SK-N-SH (cell line): ENCODE results near the gene OR2H2. TPM values are rescaled to one million over a fixed set of nuclear protein-coding genes. Genes with fewer than 3 reads are reported as not detected.

Source experiments
- CTCF ChIA-PET: fragments of 300-600, 350-600 bp; formaldehyde crosslinking; extraction: SDS; loops from one replicate; lab custom pipeline; 2021; lab: Yijun Ruan, JAX
- POLR2A ChIA-PET: fragments of 350-600 bp; sonication (Branson Sonifier 250); formaldehyde crosslinking; extraction: SDS; loops from one replicate; lab custom pipeline; 2020; ENCODE audit warnings: antibody characterized with exemption, inconsistent platforms; lab: Yijun Ruan, JAX
- DNase-seq: peaks from one replicate; pipeline ENCODE4 v3.0.0; 2012
- H2AFZ ChIP-seq: fragments of 200-600 bp; sonication (generic); 2 replicates; pipeline ENCODE4 v1.8.1; 2016; ENCODE audit warnings: antibody characterized with exemption, mild to moderate bottlenecking, low read depth
- H3F3A ChIP-seq: fragments of 200-600 bp; sonication (generic); replicated peaks from 2 replicates; pipeline ENCODE3; 2016; ENCODE audit warnings: antibody characterized with exemption, mild to moderate bottlenecking; ENCODE audit not compliant: insufficient read depth
- H3K27ac ChIP-seq, 2 experiments: fragments of 200-500 bp in 1 of 2; fragments of 200-600 bp in 1 of 2; sonication (Bioruptor generic) in 1 of 2; sonication (generic), shearing (Covaris generic) in 1 of 2; 2 replicates each; pipeline versions ENCODE4 v1.5.1 to v1.6.1; 2014 to 2016; ENCODE audit warnings: low read depth in 2 of 2, inconsistent platforms in 1 of 2, low read length in 1 of 2, mild to moderate bottlenecking in 1 of 2, mixed read lengths in 1 of 2
- H3K27me3 ChIP-seq: fragments of 200-600 bp; sonication (generic), shearing (Covaris generic); 2 replicates; pipeline ENCODE4 v1.6.1; 2016; ENCODE audit warnings: mixed run types; ENCODE audit not compliant: insufficient read depth
- H3K36me3 ChIP-seq, 2 experiments: fragments of 200-500 bp in 1 of 2; fragments of 200-600 bp in 1 of 2; sonication (Bioruptor generic) in 1 of 2; sonication (generic) in 1 of 2; replicated peaks in 1 of 2; 2 replicates each; pipeline versions ENCODE3 to v1.5.1; 2014 to 2016; ENCODE audit warnings: low read length in 1 of 2, mild to moderate bottlenecking in 1 of 2; ENCODE audit not compliant: insufficient read depth in 2 of 2, control insufficient read depth in 1 of 2
- H3K4me1 ChIP-seq, 2 experiments: fragments of 200-500 bp in 1 of 2; fragments of 200-600 bp in 1 of 2; sonication (Bioruptor generic) in 1 of 2; sonication (generic), shearing (Covaris generic) in 1 of 2; 2 replicates each; pipeline versions ENCODE4 v1.5.1 to v1.6.1; 2014 to 2016; ENCODE audit warnings: low read depth in 1 of 2, low read length in 1 of 2, mixed run types in 1 of 2; ENCODE audit not compliant: insufficient read depth in 2 of 2, control insufficient read depth in 1 of 2
- H3K4me2 ChIP-seq: fragments of 200-600 bp; sonication (generic), shearing (Covaris generic); 2 replicates; pipeline ENCODE4 v1.6.1; 2017; ENCODE audit warnings: mixed run types
- H3K4me3 ChIP-seq, 2 experiments: fragments of 200-500 bp in 1 of 2; fragments of 200-600 bp in 1 of 2; sonication (Bioruptor generic) in 1 of 2; sonication (generic), shearing (Covaris generic) in 1 of 2; 2 replicates each; pipeline versions ENCODE4 v1.5.1 to v1.8.1; 2014 to 2016; ENCODE audit warnings: low read depth in 2 of 2, inconsistent platforms in 1 of 2, low read length in 1 of 2, mild to moderate bottlenecking in 1 of 2, mixed read lengths in 1 of 2, moderate library complexity in 1 of 2
- H3K79me2 ChIP-seq: fragments of 200-600 bp; sonication (generic); 2 replicates; pipeline ENCODE4 v1.8.1; 2017; ENCODE audit warnings: mild to moderate bottlenecking; ENCODE audit not compliant: insufficient read depth
- H3K9ac ChIP-seq: fragments of 200-600 bp; sonication (generic); 2 replicates; pipeline ENCODE4 v1.6.1; 2017; ENCODE audit warnings: mixed run types
- H3K9me2 ChIP-seq: fragments of 200-600 bp; sonication (generic); 2 replicates; pipeline ENCODE4 v1.6.1; 2017; ENCODE audit warnings: mixed run types
- H3K9me3 ChIP-seq: fragments of 200-600 bp; sonication (generic); 2 replicates; pipeline ENCODE4 v1.6.1; 2017; ENCODE audit warnings: mixed run types, mild to moderate bottlenecking, moderate library complexity
- H4K20me1 ChIP-seq: fragments of 200-600 bp; sonication (generic); 2 replicates; pipeline ENCODE4 v1.6.1; 2017; ENCODE audit warnings: mild to moderate bottlenecking, mixed run types; ENCODE audit not compliant: insufficient read depth
- CHD2 ChIP-seq: fragments of 150-350 bp; IDR thresholded peaks from 2 replicates; pipeline ENCODE4 v1.6.1; 2018; ENCODE audit warnings: low read length; ENCODE audit not compliant: partially characterized antibody
- EP300 ChIP-seq, 2 experiments: IDR thresholded peaks; 2 replicates each; pipeline versions ENCODE4 v1.4.0 to v1.6.1; 2012; ENCODE audit warnings: borderline replicate concordance in 1 of 2, low read depth in 1 of 2, low read length in 1 of 2
- FOXJ3 ChIP-seq: sonication (generic); formaldehyde crosslinking; IDR thresholded peaks from 2 replicates; pipeline ENCODE4 v1.5.1; 2020; ENCODE audit warnings: mild to moderate bottlenecking, missing genetic modification reagents
- IRF3 ChIP-seq: fragments of 150-350 bp; IDR thresholded peaks from 2 replicates; pipeline ENCODE4 v1.6.1; 2016; ENCODE audit warnings: mild to moderate bottlenecking, low read depth, low read length
- JUND ChIP-seq: IDR thresholded peaks from 2 replicates; pipeline ENCODE4 v1.4.0; 2012
- MEF2A ChIP-seq: IDR thresholded peaks from 2 replicates; pipeline ENCODE4 v1.4.0; 2012; ENCODE audit warnings: low read depth, borderline replicate concordance
- NFIC ChIP-seq: IDR thresholded peaks from 2 replicates; pipeline ENCODE4 v1.4.0; 2012; ENCODE audit warnings: borderline replicate concordance
- PBX3 ChIP-seq: IDR thresholded peaks from 2 replicates; pipeline ENCODE4; 2012
- POLR2AphosphoS5 ChIP-seq: IDR thresholded peaks from 2 replicates; pipeline ENCODE4 v1.6.1; 2012; ENCODE audit warnings: low read depth, low read length
- REST ChIP-seq: IDR thresholded peaks from 2 replicates; pipeline ENCODE4 v1.6.1; 2012; ENCODE audit warnings: mild to moderate bottlenecking, low read depth, low read length, moderate library complexity
- RXRA ChIP-seq: IDR thresholded peaks from 2 replicates; pipeline ENCODE4 v1.4.0; 2012; ENCODE audit warnings: low read depth, mild to moderate bottlenecking, borderline replicate concordance
- TAF1 ChIP-seq: IDR thresholded peaks from 2 replicates; pipeline ENCODE4 v1.6.1; 2012; ENCODE audit warnings: low read depth, mild to moderate bottlenecking, low read length, moderate library complexity, borderline replicate concordance
- TCF12 ChIP-seq: IDR thresholded peaks from 2 replicates; pipeline ENCODE4 v1.4.0; 2012
- YY1 ChIP-seq: IDR thresholded peaks from 2 replicates; pipeline ENCODE4 v1.4.0; 2012; ENCODE audit warnings: low read depth, mild to moderate bottlenecking
- ZBTB33 ChIP-seq: IDR thresholded peaks from 2 replicates; pipeline ENCODE4 v1.4.0; 2012; ENCODE audit warnings: low read depth, borderline replicate concordance
- WGBS: methylation state at CpG from one replicate; pipeline ENCODE4 v1.1.6; 2017; ENCODE audit warnings: low lambda C conversion rate; 5-methylcytosine and 5-hydroxymethylcytosine counted together
- polyA plus RNA-seq, 3 experiments: library from polyadenylated mRNA; depleted of rRNA; stranded (reverse); fragments of >200 nt; gene quantifications; 2 replicates each; pipeline ENCODE4 v1.2.3, GENCODE V29; 2012

OR2H2 gene
- polyA plus RNA-seq, 1 of the 3 experiments (the other 2 are of a cell fraction) = not detected

- ChIA-PET CTCF (interaction anchor here (1.2 to 7.6 kb wide), 7 partner anchors 14 to 706 kb away, joined by 3 to 79 read pairs (median 5); partner anchors contain the start of gene TRIM27), POLR2A (no interaction called here)
- no peak overlapping the region for H2AFZ ChIP-seq
- H3K79me2 ChIP-seq = peaks cover 14% of the 10 kb centered on the region; the same call in 1 of the 2 replicates
- no peaks in the 10 kb centered on the region for H4K20me1 ChIP-seq
- no peak for DNase-seq
- H3K9me3 ChIP-seq = no peaks in the 10 kb centered on the region
- 92% methylated on average over 2 of the region's 2 CpGs for WGBS
- TF ChIP-seq JUND (no peak), TAF1 (no peak), EP300 (IDR thresholded peaks at IDR 0.05; ENCODE audit: borderline replicate concordance in 1 of 2, low read depth in 1 of 2, low read length in 1 of 2) (no peak), REST (no peak), CHD2 (no peak), TCF12 (no peak), ZBTB33 (no peak)
- H3K27me3 ChIP-seq = no peaks in the 10 kb centered on the region
- no peak overlapping the region; a peak in 1 of 4 replicates for H3K4me3 ChIP-seq
- H3K9ac ChIP-seq = no peak overlapping the region
- no peak overlapping the region for H3K27ac ChIP-seq
- no peaks in the 10 kb centered on the region for H3K9me2 ChIP-seq
- no peaks in the 10 kb centered on the region for H3K36me3 ChIP-seq
- peaks cover 4% of the 10 kb centered on the region for H3F3A ChIP-seq
- peak overlapping the region; percentile 99 for H3K4me2 ChIP-seq
- H3K4me1 ChIP-seq = peaks cover 16 to 20% of the 10 kb centered on the region in 2 experiments; a peak in 2 of 4 replicates
Measured at GRCh38 chr6:29629571-29629970, 44.6 kb downstream of the OR2H2 start.

- ChIA-PET CTCF (interaction anchor here (5.5 to 7.6 kb wide), 2 partner anchors 18 to 22 kb away, joined by 33 to 79 read pairs; no protein-coding TSS in a partner anchor), POLR2A (no interaction called here)
- 98% methylated on average over 9 of the region's 9 CpGs for WGBS
- DNase-seq = no peak
- no peaks in the 10 kb centered on the region for H3K27me3 ChIP-seq
- no peaks in the 10 kb centered on the region for H3K9me2 ChIP-seq
- H3K4me2 ChIP-seq = peak overlapping the region; percentile 24; the same call in 1 of the 2 replicates
- H3K79me2 ChIP-seq = peaks cover 14% of the 10 kb centered on the region; the same call in 1 of the 2 replicates
- H3K9me3 ChIP-seq = no peaks in the 10 kb centered on the region
- peaks cover 4% of the 10 kb centered on the region for H3F3A ChIP-seq
- no peaks in the 10 kb centered on the region for H3K36me3 ChIP-seq
- no peaks in the 10 kb centered on the region for H4K20me1 ChIP-seq
- peaks cover 16 to 20% of the 10 kb centered on the region in 2 experiments; a peak in 2 of 4 replicates for H3K4me1 ChIP-seq
- H3K9ac ChIP-seq = no peak overlapping the region
- H3K4me3 ChIP-seq = no peak overlapping the region
- no peak overlapping the region for H2AFZ ChIP-seq
- H3K27ac ChIP-seq = no peak overlapping the region
- TF ChIP-seq MEF2A = no peak
- no peak for TF ChIP-seq TCF12
- TF ChIP-seq REST = no peak
- no peak for TF ChIP-seq JUND
- TF ChIP-seq PBX3 = no peak
- TF ChIP-seq RXRA = no peak
- no peak for TF ChIP-seq NFIC
- no peak for TF ChIP-seq FOXJ3
- no peak for TF ChIP-seq IRF3
- no peak for TF ChIP-seq YY1
- no peak for TF ChIP-seq POLR2AphosphoS5
Measured at GRCh38 chr6:29630315-29630714, 45.4 kb downstream of the OR2H2 start.
